GM12801 (cell line): ENCODE data around the gene R3HDM2.

Experiments used
- CTCF ChIP-seq: IDR thresholded peaks from one replicate; pipeline ENCODE4 v1.5.1; 2011; ENCODE audit warnings: control low read depth; ENCODE audit not compliant: insufficient read length; ENCODE audit errors: extremely low read depth

The R3HDM2 gene

GRCh38 chr12:57343703-57344378, 87.0 kb downstream of the R3HDM2 start:
- no peak for TF ChIP-seq CTCF

DNA sequence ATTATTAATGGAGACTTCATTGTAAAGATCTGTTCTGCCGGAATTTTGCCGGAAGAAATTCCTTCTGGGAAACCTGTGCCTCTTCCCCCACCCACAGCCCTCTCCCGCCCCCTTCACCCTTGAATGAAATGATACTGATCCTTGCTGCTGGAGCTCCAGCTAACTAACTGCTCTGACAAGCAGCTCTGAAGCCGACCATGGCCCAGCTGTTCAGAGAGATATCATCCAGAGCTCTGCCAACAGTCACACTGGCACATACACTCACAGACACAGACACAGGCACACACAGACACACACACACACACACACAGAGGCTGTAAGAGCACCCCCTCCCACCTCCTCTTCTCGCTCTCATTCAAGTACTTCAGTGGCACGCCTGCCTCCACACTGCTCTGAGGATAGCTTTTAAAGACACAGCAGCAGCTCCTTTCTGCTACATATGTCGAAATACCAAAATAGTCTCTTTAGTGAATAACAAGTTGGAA, 88.6 kb downstream of the R3HDM2 start:
- no peak for TF ChIP-seq CTCF

DNA sequence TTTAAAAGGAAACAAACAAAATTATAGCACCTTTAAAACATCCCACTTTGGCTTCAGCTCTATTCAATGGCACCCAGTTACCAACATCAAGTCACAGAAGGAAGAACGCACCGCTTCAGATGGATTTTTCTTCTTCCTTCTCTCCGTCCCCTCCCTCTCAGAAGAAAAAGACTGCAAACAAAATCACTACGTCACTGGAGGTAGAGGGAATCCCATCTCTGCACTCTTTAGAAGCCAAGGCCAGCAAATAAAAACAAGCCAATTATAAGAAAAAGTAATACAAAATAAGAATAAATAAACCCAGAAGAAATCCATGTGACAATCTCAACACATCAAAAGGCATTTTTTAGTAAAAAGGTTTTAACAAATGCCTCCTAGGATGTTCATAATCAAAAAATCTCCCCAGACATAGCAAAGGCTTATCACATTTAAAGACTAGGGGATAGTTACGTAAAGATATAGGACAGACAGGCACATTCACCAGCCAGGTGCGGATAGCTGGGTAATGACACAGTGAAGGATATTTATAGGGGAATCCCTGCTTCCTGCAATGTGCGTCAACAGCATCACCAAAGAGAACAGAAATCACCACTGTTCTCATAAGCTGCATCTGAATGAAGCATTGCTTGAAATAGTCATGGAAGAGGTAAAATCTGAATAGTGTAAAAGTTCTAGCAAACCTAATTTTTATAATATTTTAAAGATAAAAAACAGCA, 89.4 kb downstream of the R3HDM2 start:
- no peak for TF ChIP-seq CTCF

- TF ChIP-seq CTCF, result no peak
Observed at GRCh38 chr12:57340104-57340503, 90.7 kb downstream of the R3HDM2 start.

DNA sequence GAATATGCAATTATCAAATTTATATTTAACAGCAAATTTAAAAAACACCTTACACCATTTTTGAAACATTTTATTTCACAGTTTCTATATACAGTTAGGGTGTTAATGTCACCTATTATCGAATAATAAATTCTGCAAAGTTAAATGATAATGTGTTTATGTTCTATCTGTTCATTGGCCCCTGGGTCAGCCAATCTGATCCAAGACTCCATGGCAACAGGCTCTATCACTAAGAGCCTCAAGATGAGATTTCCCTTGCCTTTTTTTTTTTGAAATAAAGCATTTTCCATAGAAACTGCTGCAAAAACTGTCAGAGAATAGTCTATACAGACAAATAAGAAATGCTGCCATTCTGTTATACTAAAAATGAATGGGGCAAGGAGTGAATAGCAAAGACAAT, 96.6 kb downstream of the R3HDM2 start:
- no peak for TF ChIP-seq CTCF

DNA sequence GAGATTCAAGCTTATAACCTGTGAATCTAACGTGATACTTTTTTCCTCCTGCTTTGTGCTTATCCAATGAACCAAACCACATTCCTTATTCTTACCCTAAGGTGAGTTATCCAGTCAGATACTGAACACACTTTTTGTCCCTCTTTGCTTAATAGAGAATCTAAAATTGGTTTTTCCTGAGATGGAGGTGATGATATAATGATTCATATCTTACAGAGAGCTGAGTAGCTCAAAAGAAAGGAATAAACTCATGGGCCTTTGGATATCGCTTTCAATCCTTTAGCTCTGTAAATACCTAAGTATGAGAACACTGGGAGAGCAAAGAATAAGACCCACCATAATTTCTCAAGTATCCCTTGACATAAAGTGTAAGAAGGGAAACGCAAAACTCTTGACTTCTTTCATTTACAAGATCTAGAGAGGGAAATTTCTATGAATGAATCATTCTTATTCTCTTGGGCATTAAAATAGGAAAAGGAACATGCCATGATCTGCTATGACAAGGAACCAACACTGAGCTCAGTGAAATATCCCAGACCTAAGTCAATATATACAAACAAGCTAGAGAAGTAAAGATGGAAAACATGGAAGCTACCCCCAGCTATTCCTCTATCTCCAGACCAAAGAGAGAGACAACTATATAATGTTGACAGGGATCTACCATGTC, 98.1 kb downstream of the R3HDM2 start:
- TF ChIP-seq CTCF, result no peak

GRCh38 chr12:57330992-57331391, 99.9 kb downstream of the R3HDM2 start:
- no peak for TF ChIP-seq CTCF
